ENCODE data around the gene ZNF513.

ZNF513 gene

DNA sequence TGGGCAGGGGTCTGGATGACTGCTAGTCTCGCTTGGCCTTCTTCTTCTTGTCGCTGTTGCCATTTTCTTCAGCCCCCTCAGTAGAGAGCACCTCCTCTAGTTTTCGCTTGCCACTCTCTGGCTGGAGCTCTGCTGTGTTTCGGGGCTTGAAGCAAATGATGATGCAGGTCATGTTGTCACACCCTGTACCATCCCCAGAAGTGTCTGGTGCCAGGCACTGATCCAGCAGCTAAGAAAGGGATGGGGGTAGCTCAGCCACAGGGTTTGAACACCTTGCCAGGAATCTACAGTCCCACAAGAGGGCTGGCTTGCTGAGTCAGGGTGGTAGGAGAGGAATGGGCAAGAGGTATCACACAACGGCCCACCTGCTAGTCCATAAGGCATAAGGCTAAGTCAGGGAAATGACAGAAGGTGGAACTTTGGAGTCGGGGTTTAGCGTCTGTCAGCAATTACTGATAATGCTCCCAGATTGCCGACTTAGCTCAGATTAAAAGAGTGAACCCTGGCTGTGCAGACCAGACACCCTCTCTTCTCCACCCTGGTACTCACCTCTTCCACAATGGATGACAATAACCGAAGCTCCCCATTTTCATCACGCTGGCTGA, 1.1 kb upstream of the ZNF513 start:
- DNase-seq = no peak

DNA sequence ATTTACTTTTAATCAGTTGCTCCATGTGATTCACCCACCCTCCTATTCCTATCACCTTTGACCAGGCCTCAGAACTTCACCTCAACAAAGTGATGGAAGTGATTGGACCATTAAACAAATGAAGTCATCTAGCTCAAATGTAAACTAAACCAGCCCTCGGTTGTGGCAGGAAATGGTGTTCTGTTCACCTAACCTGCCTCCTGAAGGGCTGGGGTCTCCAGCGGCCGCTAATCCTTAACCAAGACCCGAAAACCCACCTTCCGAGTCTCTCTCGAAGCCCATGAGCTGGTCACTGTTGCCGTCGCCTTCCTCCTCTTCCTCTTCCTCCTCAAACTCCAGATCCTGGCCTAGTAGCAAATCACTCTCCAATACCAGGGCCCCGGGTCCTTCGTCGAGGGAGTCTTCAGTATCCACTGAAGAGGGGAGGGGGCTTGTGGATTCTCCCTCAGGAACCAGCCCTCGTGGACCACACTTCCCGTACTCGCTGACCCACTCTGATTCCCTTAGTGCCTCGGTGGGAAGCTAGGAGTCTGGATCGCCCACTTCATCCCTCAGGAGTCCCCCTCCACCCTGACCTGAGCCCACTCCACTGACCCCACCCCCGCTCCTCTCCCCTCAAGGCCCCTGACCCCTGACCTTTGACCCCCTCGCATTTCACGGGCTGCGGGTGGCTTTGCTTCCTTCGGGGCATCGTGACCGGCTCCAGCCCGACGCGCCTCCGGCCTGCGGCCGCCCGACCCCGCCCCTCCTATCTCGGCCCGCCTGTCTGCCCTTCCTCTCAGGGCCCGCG, 503 bp downstream of the ZNF513 start:
- peak in 1 of 2 experiments; percentile 63 for DNase-seq

DNA sequence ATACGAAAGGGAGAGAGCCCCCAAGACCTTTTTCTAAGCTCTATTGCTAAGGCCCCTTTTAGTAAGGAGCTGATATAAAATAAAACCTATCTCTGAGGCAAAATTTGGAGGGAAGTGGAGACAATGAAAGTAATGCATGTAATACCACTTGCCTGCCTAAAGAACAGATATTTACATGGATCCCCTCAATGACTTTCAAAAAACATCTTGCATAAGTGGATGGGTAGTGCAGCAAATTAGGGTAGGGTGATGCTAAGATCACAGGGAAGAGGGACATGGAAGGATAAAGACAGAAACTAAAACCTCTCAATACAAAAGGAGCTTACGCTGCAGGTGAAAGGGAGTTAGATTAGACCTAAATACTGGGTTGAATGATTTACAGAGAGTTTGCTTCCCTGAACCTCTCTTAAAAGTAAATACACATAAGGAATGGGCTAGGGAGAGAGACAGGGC, 1.1 kb downstream of the ZNF513 start:
- DNase-seq = no peak

DNA sequence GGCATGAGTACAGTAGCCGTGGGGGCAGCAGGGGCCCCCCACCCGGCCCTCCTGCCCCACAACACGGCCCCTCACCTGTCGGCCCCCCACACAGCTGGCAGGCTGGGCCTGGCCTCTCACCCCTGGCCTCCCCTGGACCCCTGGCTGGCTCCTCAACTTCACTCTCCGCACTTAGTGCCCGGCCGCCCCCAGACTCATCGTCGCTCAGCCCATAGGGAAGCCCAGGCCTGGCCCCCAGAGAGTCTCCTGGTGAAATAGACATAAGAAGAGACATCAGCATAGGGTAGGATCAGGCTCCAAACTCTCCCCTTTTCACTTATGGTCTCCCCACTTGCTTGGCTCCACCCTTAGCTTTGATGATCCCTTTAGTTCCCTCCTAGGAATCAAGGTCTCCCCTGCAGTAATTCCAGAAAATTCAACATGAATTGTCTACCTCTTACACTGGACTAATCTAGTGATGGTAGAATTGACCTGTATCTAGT, 1.7 kb downstream of the ZNF513 start:
- DNase-seq = no peak

DNA sequence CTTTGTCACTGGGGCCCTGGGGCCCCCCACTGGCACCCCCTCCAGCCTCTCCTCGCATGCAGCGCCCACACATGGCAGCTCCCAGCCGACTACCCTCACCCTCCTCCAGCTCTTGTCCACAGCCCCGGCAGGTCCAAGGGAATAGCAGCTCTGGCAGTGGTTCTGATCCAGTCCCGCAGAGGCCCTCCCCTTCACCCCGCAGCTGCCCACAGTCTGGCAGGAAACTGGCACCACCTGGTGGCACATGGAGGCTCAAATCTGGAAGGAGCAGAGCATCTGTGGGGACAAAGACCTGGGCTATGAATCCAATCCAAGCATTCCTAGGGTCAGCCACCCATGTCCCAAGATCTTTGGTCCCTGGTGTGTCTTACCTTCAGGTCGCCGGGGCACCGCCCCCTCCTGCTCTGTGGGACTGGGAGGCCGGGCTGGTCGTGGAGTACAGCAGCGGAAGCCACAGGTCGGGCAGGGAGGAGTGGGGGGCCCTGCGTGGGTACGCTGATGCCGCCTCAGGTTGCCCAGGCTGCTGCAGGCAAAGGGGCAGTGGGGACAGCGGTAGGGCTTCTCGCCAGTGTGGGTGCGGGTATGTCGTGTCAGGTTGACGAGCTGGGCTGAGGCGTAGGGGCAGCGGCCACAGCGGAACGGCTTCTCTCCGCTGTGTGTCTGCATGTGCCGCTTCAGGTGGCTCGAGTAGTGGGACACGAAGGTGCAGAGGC, 2.3 kb downstream of the ZNF513 start:
- DNase-seq = peak in 1 of 2 experiments; percentile 8

DNA sequence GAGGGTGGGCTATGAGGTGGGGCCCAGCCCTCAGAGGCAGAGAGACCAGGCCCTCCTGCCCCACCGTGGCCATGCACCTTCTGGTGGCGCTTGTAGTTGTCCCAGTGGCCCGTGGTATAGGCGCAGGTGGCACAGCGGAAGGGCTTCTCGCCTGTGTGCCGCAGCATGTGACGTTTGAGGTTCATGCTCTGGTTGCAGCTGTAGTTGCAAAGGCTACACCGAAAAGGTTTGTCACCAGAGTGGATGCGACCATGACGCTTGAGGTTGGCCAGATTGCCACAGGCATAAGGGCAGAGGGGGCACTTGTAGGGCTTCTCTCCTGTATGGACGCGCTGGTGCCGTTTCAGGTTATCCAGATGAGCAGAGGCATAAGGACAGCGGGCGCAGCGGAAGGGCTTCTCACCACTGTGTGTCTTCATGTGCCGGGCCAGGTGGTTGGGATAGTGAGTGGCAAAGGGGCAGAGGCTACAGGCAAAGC, 2.9 kb downstream of the ZNF513 start:
- no peak for DNase-seq

DNA sequence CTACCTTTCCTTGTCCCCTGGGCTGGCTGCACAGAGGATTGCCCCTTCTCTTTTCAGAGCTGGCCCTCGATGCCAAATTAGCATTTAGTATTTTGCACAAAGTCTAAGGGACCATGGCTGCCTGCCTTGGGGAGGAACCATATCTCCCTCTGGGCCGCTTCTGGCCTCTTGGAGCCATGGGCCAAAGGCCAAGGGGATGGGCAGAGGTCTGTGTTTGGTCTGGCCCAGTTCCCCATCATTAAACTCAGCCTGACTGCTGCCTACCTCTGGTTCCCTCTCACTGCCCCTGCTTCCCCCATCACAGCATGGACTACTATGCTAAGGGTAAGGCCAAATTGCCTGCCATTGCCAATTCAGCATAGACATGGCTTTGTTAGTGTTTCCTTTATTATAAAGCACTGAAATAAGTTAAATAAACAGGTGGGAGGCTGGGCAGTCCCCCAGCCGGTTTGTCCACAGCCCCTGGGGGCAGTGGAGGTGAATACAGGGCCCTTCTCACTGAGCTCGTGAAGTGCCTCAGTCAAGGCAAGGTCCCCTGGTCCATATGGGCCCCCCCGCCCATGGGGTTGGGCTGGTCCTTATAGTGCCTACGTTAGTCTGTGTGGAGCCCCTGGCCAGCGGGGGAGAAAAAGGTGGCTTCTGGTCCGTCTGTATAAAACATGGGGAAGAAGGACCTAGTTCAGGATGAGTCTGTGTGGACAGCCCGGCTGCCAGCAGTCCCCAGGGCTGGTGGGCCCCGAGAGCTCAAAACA, 3.5 kb downstream of the ZNF513 start:
- DNase-seq = no peak

DNA sequence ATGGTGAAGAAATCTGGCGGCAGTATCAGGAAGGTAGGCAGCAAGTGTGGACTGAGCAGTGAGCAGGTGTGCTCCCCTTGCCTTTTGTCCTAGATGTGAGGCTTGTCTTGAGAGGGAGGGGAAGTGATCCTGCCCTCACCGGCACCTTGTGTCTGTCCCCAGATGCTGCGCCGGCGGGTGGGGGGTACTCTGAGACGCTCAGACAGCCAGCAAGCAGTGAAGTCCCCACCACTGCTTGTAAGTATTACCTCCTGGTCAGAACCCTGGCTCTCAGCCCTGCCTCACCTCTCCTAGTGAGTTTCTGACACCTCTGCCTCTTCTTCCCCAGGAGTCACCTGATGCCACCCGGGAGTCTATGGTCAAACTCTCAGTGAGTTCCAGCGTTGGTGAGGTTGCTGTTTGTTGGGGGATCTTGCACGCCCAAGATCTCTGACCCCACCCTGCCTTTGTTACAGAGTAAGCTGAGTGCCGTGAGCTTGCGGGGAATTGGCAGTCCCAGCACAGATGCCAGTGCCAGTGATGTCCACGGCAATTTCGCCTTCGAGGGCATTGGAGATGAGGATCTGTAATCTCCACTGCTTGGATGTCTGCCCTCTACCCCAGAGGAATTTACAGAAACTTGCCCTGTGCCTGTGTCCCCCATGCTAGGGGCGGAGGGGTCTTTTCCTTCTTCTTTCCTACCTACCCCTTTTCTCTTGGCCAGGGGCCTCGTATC, 4.2 kb downstream of the ZNF513 start:
- DNase-seq = no peak

DNA sequence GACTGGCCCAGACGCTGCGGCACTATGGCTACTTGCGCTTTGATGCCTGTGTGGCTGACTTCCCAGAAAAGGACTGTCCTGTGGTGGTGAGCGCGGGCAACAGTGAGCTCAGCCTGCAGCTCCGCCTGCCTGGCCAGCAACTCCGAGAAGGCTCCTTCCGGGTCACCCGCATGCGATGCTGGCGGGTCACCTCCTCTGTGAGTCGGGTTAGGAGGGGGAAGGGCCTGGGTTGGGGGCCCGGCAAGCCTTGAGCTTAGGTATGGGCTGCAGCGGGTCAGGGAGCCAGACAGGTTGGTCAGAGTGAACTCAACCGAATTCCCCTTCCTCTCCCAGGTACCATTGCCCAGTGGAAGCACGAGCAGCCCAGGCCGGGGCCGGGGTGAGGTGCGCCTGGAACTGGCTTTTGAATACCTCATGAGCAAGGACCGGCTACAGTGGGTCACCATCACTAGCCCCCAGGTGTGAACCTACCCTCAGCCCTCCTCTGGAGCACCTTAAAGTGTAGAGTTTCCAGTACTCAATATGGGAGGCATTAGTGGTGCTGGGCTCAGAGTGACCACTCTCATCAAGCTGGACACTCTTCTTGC, 4.9 kb downstream of the ZNF513 start:
- DNase-seq = no peak

DNA sequence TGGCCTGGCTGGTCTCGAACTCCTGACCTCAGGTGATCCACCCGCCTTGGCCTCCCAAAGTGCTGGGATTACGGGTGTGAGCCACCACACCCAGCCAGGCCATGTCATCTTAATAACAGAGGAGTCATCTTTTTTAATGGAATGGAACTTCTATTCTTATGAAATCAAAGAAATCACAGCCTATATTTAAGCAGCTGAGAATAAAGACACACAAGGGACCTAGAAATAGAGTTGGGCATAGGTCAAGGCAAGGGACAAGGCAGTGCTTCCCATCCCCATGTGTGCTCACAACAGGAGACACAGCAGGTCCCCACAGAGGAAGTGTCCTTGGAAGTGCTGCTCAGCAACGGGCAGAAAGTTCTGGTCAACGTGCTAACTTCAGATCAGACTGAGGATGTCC, 7.0 kb downstream of the ZNF513 start:
- DNase-seq = no peak

DNA sequence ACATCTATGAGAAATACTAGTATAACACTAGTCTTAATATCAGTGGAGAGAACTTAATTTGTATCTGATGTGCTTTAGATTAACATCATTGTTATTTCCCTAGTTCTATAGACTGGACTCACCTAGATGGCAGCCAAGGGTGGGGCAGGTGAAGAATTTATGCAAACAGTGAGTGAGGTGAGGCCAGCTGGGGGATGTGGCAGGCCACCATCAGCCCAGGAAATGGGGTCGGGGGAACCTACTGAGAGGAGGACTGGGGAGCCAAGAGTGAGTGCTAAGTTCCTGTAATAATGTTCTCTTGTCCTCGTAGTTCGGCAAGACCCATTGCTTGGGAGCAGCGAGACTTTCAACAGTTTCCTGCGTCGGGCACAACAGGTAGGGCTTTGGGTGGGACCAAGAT, 7.6 kb downstream of the ZNF513 start:
- no peak for DNase-seq

DNA sequence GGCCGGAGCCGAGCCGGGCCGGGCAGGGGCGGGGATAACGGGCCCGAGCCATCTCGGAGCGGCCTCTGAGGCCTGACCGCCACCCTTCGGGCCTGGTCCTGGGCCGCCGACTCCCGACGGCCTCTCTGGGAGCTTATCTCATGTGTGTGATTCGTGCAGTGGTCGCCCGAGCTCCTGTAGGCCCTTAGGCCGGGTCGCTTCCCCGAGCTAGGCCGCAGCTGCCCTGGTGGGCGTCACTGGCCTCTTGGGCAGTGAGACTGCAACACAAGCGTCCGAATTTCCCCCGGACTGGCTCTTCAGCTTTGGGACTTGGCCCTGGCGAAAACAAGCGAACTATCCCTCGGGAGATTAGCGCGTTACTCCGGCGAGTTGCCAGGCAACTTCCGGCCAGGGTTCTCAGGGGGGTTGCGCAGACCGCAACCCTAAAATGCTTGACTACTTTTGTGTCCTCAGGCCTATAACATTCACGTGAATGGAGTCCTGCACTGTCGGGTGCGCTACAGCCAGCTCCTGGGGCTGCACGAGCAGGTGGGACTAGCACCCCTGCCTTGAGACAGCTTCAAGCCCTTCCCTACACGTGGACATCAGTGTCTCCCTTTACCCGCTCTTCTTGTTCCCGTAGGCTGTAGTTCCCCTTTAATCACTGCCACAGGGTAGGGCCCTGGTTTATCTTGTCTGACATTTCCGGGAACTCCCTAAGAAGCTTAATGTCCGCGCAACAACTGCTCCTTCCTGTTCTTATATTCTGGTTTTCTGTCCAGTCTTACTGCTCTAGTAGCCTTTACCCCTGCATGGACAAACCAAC, 9.5 kb downstream of the ZNF513 start:
- peak in 1 of 2 experiments; percentile 34 for DNase-seq

DNA sequence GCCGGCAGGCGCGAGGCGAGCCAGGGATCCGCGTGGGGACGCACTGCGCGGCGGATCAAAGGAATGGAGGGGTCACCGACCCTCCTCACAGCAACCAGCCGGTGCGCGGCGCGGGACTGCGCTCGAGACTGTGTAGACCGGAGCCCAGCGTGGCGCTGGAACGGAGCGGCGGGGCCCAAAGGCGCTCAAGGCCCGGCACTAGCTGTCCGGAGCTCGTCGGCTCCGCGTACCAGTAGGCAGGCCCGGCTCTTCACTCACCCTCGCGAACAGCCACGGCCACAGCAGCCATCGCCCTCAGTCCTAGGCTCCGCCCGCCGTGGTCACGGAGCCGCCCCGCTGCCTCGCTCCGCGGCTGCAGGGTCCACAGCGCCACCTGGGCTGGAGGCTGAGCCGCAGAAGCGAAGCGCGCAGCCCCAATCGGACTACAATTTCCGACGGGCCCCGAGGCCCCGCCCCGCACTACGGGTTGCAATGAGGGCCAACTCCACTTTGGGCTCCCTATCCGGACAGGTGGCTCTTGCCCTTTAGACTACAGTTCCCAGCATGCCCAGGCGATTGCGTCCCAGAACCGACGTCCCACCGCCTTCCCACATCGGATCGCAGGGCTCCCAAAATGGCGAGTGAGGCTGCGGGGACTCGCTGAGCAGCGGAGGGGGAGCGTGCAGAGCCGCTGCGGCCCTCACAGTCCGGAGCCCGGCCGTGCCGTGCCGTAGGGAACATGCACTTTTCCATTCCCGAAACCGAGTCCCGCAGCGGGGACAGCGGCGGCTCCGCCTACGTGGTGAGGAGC, 10.3 kb downstream of the ZNF513 start, which contains the start of the genes EIF2B4 and SNX17:
TSS of gene EIF2B4 (minus strand) at position 313 of the 790 bp plus-strand sequence. CDS start at position 289, 24 bp downstream.
TSS of gene SNX17 (plus strand) at position 591 of the 790 bp plus-strand sequence. CDS start at position 719, 128 bp downstream.
- peak; percentile 94 to 98 for DNase-seq

DNA sequence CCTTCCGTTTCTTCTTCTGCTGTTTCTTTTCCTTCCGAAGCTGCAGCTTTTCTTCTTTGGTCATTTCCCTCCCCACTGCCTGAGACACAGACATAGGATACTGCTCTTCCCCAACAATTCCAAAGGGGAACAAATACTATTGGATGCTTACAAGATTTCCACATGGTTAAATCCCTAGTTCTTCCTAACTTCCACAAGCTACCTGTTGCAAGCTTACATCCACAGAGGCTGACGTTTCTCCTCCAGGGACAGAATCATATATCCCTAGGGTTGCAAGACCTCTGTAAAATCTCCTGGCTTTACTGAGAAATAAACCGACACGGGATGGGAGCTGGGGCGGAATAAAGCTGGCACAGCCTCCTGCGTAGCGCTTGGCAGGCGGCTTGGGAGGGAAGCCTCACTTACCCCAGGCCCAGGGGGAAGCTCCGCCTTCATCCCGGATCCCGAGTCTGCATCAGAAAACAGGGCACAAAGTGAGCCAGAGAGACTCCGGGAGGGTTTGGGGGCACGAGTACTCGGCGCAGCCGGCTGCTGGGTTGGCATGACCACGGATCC, 11.0 kb downstream of the ZNF513 start:
- peak in 1 of 2 experiments; percentile 45 for DNase-seq

DNA sequence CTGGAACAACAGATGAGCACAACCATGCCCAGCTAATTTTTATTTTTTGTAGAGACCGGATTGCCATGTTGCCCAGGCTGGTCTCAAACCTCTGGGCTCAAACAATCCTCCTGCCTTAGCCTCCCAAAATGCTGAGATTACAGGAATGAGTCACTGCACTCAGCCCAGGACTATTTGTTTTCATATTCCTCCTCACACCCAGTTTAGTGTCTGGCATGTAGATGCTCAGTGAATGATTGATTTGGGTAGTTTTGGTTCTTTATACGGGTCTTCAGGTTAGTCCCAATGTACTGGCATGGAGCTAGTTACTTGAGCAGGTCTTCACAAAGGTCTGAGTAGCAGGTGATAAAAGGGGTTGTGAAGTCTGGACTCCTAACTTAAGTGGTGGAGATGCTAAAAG, 16.6 kb downstream of the ZNF513 start:
- no peak for DNase-seq

DNA sequence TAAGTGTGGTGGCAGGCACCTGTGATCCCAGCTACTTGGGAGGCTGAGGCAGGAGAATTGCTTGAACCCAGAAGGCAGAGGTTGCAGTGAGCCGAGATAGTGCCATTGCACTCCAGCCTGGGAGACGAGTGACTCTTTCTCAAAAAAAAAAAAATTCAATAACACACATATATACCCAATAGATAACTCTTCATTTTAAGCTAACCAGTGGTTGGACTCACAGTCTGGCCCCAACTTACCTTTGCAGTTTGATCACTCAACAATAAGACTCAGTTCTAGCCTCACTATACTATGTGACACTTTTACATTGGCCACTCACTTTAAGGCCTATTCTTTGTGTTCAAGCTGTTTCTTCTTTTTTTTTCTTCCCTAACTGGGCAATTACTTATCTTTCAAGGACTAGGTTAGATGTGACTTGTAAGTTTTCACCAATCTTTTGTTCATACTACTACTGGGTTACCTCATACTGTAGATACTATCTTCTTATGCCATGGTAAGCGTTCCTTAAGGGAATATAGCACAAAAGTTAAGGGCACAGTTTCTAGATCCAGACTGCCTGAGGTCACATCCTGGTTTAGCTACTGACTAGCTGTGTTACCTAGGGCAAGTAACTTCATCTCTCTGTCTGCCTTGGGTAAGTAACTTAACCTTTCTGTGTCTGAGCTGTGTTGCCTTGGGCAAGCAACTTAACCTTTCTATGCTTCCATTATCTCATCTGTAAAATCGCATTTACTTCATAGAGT, 17.7 kb downstream of the ZNF513 start:
- DNase-seq = no peak

DNA sequence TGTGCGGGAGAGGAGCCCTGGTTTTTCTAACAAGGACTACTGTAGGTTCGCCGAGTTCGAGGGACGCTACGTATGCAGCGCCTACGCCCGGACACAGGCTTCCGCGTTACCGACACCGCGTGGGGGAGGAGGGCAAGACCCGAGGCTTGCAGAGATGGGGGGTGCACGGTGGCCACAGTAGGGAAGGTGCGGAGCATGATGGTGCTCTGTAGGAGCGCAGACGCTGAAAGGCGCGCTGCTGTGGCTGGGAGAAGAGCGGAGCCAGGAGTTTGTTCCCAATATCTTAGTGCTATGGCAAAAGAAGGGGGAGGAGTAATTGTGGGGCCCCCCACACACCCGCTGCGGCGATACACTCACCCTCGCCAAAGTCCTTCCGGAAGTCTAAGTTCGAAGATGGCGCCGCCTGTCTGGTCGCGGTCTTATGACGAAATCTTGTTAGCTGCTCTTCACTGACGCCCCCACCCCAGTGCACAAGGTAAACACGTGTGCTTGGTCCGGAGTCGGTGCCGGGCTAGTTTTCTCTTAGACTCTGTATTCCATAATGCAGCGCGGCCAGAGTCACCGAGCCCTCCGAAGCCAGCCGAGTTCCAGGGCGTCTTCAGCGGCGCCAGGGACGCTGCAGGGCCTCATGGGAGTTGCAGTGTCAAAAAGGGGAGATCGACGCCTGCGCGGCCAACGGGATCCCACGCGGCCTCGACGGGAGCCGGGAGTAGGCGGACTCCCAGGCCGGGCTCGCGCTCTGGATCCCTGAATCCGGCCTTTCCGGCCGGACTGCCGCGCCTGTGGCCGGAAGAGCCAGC, 24.0 kb downstream of the ZNF513 start, which contains the start of gene GTF3C2:
TSS of gene GTF3C2 (minus strand) at position 383 of the 800 bp plus-strand sequence. CDS start 13,210 bp downstream, outside the sequence.
- DNase-seq = peak; percentile 92 to 97

DNA sequence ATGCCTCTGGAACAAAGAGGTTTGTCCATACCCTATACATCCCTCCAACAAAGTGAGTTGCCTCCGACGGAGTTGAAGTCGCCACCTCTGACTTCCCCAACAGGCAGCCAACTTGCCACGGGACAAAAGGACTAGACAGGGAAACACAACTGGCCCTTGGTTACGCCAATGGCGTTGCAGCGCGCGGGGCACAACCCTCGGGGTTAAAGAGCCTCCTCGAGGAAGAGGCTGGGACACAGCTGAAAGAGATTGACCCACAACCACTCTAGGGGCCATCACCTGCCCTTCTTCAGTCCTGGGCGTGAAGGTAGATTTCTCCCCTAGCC, 24.5 kb downstream of the ZNF513 start:
- DNase-seq = peak in 1 of 2 experiments; percentile 42

All from NCI-H446 (cell line).